NCI-H1417 treated with DMSO at 0.1 percent for 48 hours (cell line): ENCODE measurements around the gene CSNK1A1L.
A peak's percentile ranks its signal among the peaks of the same experiment; 100 is the strongest.

Source experiments
- DNase-seq: peaks from one replicate; lab custom pipeline; 2025; lab: John Stamatoyannopoulos, UW

Gene CSNK1A1L

DNA sequence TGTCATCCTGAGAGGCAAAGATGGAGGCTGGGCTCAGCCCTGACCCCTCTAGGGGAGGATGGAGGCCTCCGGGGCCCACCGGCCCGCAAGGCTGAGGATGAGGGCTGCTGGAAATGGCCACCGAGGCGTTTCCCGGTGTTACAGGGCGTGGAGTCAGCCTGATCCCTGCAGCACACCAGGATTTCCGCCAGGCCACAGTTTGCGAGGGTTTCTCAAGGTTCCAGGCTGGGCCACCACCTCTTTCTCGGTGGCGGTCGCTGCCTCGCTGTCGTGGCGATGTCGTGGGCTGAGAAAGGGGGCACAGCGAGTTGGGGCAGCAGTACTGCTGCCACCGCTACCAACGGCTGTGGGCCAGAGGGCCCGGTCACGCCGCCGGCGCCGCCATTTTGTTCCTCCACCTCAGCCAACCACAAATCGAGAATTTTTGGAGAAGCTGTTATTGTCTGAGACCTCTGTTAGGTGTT is at the start of gene CSNK1A1L:
CSNK1A1L (minus strand) TSS at position 414 of the 464 bp plus-strand sequence; CDS start at position 6, 408 bp downstream.
- no peak for DNase-seq

DNA sequence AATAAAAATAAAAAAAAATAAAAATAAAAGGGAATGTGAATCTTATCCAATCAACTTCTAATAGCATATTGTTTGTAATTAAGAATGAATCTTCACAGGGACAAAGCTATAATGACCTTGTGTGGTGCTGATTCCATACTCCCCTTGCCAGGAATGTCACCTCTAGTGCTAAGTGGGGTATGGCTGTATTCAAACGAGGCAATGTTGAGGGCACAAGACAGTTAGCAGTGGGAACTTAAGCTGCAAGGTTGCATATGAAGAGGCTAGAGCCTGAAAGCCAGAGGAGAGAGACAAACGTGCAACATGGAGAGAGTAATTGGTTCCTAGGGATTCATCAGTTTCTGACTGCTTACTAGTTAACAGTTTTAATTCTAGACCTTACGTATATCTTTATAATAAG is 43.9 kb upstream of the CSNK1A1L start:
- DNase-seq, result no peak

DNA sequence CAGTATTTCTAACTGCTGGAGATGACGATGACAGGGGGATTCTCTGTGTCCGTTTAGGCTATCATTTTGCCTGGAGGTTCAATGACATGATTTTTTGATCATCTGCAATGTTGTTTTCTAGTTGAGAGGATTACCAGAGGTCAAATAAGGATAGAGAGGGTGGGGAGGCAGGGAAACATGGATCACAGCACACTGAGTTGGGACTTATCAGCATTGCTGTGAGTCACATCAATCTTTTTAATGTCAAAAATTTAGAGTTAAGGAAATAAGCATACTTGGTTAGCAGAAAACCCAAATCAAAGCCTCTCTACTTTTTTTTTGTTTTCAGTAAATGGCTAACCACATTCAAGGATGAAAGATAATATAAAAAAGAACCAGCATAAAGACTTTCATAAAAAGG is 43.0 kb upstream of the CSNK1A1L start:
- no peak for DNase-seq

DNA sequence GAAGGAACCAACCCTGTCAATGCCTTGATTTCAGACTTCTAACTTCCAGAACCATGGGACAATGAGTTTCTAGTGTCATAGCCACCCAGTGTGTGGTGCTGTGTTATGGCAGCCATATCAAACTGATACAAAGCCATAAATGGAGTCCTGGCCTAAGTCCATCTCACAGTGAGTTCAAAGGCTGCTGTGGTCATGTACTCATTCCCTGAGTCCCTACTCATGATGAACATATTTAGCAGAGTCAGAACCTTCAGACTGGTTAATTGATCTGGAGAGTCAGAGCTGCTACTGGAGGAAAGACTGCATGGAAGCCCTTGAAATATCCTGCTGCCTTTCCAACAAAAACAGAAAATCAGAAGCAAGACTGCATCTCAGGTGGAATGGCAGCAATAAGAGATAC is 39.2 kb upstream of the CSNK1A1L start:
- DNase-seq, result no peak

DNA sequence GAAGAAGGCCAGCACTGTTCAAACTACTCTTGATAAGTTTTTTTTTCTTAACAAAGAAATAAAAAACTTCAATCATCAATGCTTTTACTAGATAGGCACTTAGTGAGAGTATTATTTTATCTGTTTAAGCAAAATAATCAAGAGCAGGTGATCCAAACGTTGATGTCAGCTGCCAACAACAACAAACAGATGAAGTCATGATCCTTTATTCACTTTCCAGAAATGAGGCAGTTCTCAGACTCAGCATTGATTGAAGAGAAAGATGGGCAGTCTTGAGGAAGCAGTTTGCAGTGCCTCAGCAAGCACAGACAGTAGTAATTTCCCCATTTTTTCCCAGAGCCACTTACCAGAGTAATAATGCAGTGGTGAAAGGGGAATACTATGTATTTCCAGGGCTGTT is 38.4 kb upstream of the CSNK1A1L start:
- no peak for DNase-seq

DNA sequence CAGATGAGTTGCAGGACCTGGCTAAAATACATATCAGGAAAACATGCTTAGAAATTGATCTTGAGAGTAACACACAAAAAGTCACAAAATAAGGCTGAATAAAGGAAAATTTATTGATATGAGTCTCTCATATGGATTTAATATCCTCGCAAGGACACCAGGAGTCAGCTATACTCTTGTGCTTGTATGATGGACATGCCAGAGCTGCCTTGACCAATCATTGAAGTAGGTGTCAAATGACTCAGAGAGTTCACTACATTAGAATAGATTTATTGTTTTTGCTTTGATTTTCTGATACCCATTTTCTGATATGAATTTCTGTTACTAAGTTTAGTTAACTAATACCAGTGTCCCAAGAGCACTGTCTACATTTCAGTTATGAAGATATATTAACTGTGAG is 37.4 kb upstream of the CSNK1A1L start:
- DNase-seq, result no peak

DNA sequence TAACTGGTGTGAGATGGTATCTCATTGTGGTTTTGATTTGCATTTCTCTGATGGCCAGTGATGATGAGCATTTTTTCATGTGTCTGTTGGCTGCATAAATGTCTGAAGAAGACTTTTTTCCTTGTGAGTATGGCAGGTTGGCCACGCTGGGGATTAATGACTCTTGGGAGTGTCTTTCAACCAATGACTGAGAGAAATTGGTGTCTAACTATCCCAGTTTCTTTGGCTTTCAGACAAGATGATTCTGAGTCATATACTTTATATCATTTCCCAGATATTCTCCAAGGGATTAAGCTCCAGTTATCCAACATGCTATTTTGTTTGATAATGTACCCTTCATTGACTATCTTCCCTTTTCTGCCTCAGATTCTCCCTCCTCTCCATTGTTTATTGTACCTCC is 35.5 kb upstream of the CSNK1A1L start:
- DNase-seq, result no peak

DNA sequence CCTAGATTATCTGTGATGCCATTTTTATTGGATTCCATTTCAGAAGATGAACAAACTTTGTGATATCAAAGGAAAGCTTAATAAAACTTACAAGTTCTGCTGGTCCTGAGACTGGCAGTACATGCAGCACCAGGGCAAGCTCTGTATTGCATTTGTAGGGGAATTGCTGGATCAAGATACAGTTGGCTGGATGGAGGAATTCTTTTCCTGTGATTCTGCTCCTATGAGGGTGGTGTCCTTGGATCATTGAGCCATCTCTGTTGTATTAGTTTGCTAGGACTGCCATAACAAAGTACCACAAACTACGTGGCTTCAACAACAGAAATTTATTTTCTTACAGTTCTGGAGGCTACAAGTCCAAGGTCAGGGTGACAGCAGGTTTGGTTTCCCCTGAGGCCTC is 33.9 kb upstream of the CSNK1A1L start:
- DNase-seq, result no peak

DNA sequence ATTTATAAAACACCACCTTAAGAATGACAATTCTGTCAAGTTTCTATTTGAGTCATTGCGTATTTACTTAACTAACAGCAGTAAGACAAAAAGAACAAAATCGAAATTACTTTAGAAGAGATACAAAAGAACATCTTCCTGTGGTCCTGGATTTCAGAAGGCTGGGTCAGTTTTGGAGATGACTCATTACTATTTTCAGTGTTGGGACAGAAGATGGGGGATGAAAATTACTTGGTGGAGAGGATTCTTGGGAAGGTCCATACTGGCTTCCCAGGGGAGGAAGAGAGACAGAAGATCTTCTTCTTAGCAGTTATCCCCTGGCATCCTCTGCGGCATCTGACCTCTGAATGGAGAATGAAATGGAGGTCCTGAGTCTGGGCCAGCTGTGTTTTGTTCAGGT is 33.5 kb upstream of the CSNK1A1L start:
- no peak for DNase-seq

DNA sequence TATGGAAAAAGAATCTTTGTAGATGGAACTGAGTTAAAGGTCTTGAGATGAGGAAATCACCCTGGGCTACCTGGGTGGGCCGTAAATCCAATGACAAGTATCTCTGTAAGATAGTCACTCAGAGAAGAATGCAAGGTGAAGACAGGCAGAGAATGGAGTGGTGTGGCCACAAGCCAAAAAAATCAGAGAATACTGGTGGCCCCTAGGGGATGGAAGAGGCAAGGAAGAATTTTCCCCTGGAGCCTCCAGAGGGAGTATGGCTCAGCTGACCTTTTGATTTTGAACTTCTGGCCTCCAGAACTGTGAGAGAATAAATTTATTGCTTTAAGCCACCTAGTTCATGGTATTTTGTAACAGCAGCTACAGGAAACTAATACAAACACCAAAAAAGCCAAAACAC is 32.7 kb upstream of the CSNK1A1L start:
- DNase-seq, result no peak

DNA sequence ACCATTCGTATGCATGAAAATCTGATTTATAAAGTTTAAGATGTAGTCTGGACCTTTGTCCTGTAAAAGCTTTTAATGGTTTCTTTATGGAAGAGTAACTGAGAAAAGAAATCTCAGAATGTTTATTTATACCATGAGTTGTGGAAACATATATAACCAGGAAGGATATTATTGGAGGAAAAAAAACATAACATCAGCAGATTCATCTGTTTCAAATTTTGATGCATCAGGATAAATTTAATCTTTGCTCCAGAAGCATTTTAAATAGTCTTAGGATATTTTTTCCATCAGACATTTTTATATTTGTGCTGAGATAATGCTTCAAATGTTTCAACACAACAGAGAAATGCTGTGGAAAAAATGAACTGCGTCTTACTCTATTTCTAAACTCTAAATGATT is 31.2 kb upstream of the CSNK1A1L start:
- no peak for DNase-seq

DNA sequence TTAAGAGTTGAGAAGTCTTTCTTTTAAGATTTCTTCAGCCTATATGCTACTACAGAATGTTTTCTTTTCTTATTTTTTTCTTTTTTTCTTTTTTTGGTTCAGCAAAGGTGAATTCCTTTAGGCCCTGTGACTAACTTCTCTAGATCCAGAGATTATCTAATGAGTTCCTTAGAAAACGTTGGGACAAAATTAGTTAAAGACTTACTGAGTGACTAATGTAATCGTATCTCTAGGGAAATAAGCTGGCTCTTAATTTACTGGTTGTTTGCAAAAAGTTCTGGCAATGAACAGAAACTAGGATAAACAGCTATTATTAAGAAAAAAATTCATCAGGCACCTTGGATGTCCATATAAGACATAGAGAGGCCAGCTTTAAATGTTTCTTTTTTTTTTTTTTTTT is 30.7 kb upstream of the CSNK1A1L start:
- DNase-seq, result no peak

DNA sequence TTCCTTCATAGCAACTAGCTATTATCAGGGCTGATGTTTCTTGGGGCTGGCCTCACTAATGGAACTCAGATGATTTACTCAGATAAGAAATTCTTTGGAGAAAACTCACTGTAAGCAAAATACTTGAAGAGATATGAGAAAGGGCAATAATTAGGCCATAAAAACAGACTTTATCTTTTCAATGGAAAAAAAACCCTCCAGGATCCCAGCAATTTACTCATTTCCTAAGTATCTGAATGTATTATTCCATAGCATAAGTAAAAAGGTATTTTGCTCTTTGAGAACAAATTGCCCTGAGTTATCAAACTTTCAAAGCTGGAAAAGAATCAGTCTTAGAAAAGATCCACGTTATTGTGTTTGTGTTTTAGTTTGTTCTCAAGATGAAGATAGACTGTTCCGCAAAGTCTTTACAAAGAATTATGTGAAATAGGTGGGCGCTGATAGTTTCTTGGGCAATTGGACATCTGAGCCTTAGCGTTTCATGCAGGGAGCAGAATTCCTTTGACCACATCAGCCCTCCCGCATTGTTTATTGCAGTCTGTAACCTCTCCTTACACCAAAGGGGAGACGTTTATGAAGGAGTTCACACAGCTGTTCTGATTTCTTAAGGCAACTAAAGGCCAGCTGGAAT is 29.1 kb upstream of the CSNK1A1L start:
- no peak for DNase-seq

DNA sequence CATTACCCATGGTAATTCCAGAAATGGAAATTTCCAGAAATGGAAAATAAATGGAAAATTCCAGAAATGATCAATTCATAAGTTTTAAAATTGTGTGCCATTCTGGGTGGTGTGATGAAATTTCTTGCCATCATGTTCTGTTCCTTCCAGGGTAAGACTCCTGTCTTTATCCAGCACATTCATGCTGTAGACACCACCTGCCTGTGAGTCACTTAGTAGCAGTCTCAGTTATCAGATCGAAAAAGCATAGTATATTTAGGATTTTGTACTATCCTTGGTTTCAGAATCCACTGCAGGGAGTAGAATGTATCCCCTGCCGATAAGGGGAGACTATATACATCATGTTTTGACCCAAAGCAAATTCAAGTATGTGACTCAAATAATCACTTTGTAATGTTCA is 26.7 kb upstream of the CSNK1A1L start:
- DNase-seq, result no peak

DNA sequence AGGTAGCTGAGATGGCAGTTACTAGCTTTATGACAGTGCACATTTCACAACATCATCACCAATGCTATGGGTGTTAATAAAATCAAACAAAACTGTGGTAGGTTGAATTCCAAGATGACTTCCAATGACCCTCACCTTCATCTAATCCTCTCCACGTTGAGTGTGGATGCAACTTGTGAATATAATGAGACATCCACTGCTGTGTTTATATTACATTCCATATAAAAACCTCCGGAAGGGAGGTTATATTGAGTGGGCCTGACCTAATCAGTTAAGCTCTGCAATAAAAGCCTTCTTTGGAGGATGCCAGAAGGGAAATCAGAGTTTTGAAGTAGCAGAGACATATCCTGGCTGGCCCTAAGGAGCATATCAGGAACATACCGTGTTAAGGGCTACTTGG is 25.6 kb upstream of the CSNK1A1L start:
- DNase-seq, result no peak

DNA sequence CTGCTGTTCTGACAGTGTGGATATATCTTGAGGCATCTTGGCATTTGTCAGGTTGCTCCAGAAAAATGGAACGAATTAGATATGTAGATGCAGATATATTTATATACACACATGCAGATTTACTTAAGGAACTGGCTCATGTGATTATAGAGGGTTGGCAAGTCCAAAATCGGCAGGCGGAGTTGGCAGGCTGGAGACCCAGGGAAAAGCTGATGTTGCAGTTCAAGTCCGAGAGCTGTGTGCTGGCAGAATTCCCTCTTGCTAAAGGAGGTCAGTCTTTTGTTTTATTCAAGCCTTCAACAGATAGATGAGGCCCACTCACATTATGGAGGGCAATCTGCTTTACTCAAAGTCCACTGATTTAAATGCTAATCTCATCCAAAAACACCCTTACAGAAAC is 24.4 kb upstream of the CSNK1A1L start:
- no peak for DNase-seq

DNA sequence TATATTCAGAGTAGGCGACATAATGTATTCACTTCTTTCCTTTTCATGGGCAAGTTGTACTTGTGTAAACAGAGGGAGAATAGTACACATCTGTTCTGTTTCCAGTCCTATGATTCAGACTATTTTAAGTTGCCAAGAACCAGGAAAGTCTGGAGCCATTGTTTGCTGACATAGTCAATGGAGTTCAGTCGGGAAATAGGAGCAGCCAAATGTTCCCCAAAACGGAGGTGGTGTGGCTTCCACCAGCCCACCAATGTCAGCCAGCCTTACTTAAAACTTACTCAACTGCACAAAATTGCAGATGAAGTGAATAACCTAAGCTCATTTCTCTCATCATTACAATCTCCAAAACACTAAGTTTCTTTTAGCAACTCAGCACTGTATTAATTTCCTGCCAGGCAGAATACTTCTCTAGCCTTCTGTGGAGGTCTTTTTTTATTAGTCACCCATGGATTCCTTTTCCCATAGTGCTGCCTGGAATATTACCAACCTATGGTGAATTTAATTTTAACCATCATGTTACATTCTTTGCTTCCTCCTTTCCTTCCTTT is 22.3 kb upstream of the CSNK1A1L start:
- no peak for DNase-seq

DNA sequence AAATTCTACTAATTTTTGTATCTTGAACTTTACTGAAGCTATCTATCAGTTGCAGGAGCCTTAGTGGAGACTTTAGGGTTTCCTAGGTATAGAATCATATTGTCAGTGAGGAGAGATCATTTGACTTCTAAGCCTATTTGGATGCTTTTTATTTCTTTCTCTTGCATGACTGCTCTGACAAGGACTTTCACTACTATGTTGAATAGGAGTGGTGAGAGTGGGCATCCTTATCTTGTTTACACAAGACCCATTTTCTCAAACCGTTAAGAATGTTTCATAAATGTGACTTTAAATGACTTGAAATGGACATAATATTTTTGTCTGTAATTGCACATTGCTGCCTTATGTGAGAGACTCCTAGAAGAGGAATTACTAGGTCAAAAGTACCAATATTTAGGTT is 17.9 kb upstream of the CSNK1A1L start:
- no peak for DNase-seq

DNA sequence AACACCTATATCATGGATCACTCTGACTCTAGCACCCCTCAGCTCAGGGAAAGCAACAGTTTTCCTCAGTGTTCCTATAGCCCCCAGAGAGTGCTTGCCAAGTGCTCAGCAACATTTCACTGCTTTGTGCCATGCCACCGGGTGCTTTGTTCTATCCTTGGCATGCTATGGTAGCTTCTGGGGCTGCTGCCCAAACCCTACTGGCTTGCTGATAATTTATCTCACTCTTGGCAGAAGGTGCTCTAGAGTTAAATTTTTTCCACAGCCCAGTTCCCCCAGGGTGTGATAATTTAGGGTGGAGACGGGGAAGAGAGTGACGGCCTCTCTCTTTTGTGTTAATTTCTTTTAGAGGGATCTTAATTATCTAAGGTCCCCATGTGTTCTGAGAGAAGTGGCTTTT is 12.6 kb upstream of the CSNK1A1L start:
- DNase-seq, result no peak

DNA sequence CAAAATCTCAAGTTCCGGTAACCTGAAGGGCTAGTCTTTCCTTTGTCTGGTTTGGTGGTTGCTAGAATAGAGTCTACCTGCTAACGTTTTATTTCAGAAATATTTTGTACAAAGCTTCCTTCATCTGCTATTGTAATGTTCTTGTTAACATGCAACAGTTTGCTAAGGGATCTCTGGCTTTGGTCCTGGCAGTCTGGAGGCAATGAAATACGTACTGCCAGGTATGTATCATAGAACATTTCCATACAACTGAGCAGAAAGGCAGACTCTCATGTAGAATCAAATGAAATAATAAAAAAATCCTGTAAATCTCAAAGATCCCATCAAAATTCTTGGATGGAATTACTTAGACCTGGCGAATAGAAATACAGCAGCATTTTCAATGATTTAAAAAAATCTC is 8.8 kb upstream of the CSNK1A1L start:
- no peak for DNase-seq

DNA sequence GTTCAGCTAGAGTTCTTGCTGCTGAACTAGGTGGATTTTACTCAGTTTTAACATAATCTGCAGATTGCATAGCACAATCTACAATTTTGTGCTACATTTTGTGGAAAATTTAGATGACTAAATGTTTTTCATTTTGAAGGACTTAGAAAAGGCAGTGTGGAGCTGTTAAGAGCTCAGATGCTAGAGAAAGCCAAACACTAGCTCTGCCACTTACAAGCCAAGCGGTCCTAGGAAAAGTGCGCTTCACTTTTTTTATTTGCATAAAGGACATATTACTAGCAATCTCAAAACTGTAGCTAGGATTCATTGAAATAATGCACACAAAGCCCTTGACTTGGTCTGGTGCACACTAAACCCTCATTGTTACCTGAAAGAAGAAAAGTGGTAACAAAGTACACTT is 8.1 kb upstream of the CSNK1A1L start:
- DNase-seq, result no peak

DNA sequence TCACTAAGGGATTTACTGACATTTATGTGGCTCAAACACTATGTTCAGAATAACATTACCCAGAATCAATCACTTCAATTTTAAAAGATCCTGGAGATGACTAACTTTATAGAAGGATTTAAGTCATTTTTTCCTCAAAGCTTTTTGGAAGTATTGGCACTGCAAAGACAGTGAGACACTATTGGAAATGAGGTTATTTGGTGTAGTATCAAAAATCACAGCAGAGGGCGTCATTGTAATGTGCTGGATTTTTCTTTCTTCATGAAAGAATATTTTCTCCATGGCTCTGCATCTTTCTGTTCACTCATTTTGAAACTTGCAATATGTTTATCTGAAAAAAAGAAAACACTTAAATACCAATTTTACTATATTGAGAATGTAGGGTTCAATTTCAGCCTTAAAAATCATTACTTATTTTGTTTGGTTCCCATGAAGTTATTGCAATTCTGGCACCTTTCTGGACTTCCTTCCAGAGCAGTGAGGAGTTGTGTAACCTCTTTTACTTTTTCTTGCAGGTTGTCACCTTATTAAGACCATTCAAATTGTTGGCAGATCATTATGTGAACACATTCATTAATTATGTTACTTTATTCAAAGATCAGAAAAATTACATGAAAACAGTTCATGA is 3.7 kb upstream of the CSNK1A1L start:
- DNase-seq, result peak; percentile 1

DNA sequence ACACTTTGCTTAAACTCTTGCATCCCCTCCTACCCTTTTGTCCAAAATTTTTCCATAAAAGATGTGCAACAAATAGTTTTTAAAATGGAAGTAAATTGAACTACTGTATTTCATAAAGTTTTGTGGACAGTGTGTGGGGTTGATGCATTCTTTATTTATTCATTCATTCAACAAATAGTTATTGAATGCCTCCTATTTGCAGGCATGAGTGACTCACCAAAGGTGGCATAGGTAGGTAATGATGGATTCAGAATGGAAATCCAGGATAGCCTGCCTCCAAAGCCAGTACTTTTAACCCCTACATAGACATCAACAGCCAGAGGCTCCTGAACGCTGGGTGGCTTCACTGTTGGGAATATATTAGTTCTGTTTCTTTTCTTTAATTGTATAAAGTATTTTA is 2.4 kb upstream of the CSNK1A1L start:
- no peak for DNase-seq

DNA sequence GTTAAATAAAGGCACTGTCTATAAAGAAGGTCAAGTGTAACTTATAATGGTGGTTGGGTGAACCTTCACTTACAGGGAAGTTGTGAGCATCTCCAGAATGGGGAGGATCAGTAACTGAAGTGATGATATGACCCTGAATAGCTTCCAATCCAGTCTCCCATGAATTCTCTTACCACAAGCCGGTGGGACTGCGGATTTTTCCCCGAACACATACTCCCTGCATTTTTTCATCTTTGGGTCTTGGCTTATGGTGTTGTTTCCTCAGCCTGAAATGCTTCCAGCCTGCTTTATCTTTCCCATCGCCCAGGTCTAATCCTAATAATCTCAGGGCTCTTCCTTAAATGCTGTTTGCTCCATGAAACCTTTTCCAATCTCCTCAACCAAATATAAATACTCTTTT is 2.0 kb upstream of the CSNK1A1L start:
- no peak for DNase-seq
